ENCODE results near the gene TTI1.
A peak's percentile ranks its signal among the peaks of the same experiment; 100 is the strongest.

The TTI1 gene

GRCh38 chr20:38065764-38066375, 32.6 kb upstream of the TTI1 start:
- no peak overlapping the region for H3K4me3 ChIP-seq (ENCODE audit: low read depth, low read length)
- no peak for TF ChIP-seq CTCF (IDR thresholded peaks at IDR 0.05; ENCODE audit: low read depth, low read length)
- in situ Hi-C loops (cut with HindIII; ENCODE audit: low sequenced_read_pairs), result no loop called here
- no peak for DNase-seq (ENCODE audit: low read depth, low spot score)

GRCh38 chr20:38063911-38064530, 30.8 kb upstream of the TTI1 start:
- TF ChIP-seq CTCF (IDR thresholded peaks at IDR 0.05; ENCODE audit: low read depth, low read length), result no peak
- DNase-seq (ENCODE audit: low read depth, low spot score), result no peak
- H3K4me3 ChIP-seq (ENCODE audit: low read depth, low read length), result no peak overlapping the region
- in situ Hi-C loops (cut with HindIII; ENCODE audit: low sequenced_read_pairs), result no loop called here

- TF ChIP-seq CTCF (IDR thresholded peaks at IDR 0.05; ENCODE audit: low read depth, low read length), result no peak
- DNase-seq (ENCODE audit: low read depth, low spot score), result no peak
- in situ Hi-C loops (cut with HindIII; ENCODE audit: low sequenced_read_pairs), result no loop called here
- no peak overlapping the region for H3K4me3 ChIP-seq (ENCODE audit: low read depth, low read length)
Measured at GRCh38 chr20:38062890-38063289, 29.6 kb upstream of the TTI1 start.

GRCh38 chr20:38061109-38061508, 27.9 kb upstream of the TTI1 start:
- in situ Hi-C loops (cut with HindIII; ENCODE audit: low sequenced_read_pairs), result no loop called here
- DNase-seq (ENCODE audit: low read depth, low spot score), result no peak
- H3K4me3 ChIP-seq (ENCODE audit: low read depth, low read length), result no peak overlapping the region
- TF ChIP-seq CTCF (IDR thresholded peaks at IDR 0.05; ENCODE audit: low read depth, low read length), result no peak

GRCh38 chr20:38060536-38060935, 27.3 kb upstream of the TTI1 start:
- in situ Hi-C loops (cut with HindIII; ENCODE audit: low sequenced_read_pairs), result no loop called here
- H3K4me3 ChIP-seq (ENCODE audit: low read depth, low read length), result no peak overlapping the region
- peak; percentile 56 for DNase-seq (ENCODE audit: low read depth, low spot score)
- no peak for TF ChIP-seq CTCF (IDR thresholded peaks at IDR 0.05; ENCODE audit: low read depth, low read length)

- DNase-seq (ENCODE audit: low read depth, low spot score), result no peak
Measured at GRCh38 chr20:38059832-38060231, 26.6 kb upstream of the TTI1 start.

More at GRCh38 chr20:38059832-38060231, 26.6 kb upstream of the TTI1 start:
- no peak for TF ChIP-seq CTCF (IDR thresholded peaks at IDR 0.05; ENCODE audit: low read depth, low read length)
- H3K4me3 ChIP-seq (ENCODE audit: low read depth, low read length), result no peak overlapping the region
- in situ Hi-C loops (cut with HindIII; ENCODE audit: low sequenced_read_pairs), result no loop called here
